DMS79 treated with DMSO at 0.1 percent for 48 hours (cell line): ENCODE measurements around the gene AP4E1.
"Not testable (repeated sequence)": the region's sequence is repeated elsewhere in the genome, so short reads cannot be mapped to it uniquely, and the experiment has no call there.

Experiments used
- DNase-seq: peaks from one replicate; lab custom pipeline; 2025; lab: John Stamatoyannopoulos, UW

Gene AP4E1

GRCh38 chr15:50950745-50951144 is 42.3 kb downstream of the AP4E1 start:
- DNase-seq = not testable (repeated sequence)

DNA sequence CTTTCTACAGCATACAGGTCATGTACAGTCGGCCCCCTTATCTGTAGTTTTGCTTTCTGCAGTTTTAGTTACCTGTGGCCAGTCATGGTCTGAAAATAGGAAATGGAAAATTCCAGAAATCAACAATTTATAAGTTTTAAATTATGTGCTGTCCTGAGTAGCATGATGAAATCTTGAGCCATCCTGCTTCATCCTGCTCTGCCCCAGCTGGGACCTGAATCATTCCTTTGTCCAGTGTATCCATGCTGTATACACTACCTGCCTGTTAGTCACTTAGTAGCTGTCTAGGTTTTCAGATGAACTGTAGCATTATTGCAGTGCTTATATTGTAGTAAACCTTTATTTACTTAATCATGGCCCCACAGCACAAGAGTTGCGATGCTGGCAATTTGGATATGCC is 44.8 kb downstream of the AP4E1 start:
- no peak for DNase-seq

- DNase-seq = not testable (repeated sequence)
Measured at GRCh38 chr15:50954837-50955236, 46.4 kb downstream of the AP4E1 start.

DNA sequence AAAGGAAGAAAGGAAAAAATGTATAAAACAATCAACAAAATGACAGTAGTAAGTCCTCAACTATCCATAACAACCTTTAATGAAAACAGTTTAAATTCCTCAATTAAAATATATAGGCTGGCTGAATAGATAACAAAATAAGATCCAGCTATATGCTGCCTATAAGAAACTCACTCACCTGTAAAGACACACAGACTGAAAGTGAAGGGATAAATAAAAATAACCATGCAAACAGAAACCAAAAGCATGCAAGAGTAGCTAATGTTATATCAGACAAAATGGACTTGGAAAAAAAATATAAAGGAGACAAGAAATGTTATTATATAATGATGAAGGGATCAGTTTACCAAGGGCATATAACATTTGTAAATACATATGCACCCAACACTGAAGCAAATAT is 51.2 kb downstream of the AP4E1 start:
- DNase-seq = no peak

- DNase-seq = no peak
Measured at GRCh38 chr15:50964075-50964474, 55.6 kb downstream of the AP4E1 start.

- no peak for DNase-seq
Measured at GRCh38 chr15:50968353-50968752, 59.9 kb downstream of the AP4E1 start.

DNA sequence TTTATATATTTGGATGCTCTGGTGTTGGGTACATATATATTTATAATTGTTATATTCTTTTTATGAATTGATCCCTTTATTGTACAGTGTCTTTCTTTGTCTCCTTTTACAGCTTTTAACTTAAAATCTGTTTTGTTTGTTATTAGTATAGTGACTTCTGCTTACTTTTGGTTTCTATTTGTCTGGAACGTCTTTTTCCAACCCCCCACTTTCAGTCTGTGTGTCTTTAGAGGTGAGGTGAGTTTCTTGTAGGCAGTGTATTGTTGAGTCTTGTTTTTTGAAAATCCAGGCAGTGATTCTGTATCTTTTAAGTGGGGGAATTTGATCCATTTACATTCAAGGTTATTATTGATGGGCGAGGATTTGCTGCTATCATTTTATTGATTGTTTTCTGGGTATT is 62.0 kb downstream of the AP4E1 start:
- no peak for DNase-seq

DNA sequence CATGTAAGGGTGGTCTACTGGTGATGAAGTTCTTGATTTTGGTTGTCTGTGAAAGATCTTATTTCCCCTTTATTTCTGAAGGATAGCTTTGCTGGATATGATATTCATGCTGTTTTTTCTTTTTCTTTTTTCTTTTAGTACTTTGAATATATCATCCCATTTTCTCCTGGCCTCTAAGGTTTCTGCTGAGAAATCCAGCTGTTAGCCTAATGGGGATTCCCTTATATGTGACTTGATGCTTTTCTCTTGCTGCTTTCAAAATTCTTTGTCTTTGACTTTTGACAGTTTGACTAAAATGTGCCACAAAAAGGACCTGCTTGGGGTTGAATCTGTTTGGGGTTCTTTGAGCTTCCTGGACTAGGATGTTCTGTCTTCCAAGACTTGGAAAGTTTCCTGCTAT is 62.6 kb downstream of the AP4E1 start:
- DNase-seq = no peak

DNA sequence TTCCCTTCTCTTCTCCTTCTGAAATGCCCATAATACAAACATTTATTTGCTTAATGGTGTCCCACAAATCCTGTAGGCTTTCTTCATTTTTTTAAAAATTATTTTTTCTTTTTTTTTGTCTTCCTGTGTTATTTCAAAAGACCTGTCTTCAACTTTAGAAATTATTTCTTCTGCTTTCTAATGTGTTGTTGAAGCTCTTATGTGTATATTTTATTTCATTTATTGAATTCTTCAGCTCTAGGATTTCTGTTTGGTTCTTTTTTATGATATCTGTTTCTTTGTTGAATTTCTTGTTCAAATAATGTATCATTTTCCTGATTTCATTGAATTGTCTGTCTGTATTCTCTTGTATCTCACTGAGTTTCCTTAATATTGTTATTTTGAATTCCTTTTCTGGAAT is 63.1 kb downstream of the AP4E1 start:
- no peak for DNase-seq

DNA sequence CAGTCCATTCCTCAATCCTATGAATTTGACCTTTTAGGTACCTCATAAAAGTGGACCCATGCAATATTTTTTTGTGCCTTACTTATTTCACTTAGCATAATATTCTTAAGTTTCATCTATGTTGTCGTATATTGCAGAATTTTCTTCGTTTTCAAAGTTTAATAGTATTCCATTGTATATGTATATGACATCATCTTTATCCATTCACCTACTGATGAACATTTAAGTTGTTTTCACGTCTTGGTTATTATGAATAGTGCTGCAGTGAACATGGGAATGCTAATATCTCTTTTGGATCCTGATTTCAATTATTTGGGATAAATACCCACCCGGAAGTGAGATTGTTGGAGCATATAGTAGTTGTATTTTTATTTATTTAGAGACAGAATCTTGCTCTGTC is 65.1 kb downstream of the AP4E1 start:
- DNase-seq = no peak

DNA sequence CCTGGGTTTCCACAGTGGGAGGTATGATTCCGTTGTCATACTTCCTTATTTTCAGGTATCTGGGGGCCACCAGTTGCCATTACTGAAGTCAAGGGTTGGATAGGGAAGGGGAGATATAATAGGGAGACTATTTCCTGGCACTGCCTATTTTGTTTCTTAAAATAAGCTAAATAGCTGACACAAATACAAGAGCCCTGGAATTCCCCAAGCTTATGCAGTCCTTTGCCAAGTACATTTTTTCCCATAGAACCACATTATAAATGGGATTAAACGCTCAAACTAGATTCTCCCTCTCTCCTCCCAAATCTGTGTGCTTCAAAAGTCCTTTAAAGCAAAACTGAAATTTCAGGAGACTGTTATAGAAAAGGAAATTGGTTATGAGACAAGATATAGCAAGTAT is 68.7 kb downstream of the AP4E1 start:
- DNase-seq = no peak

- DNase-seq = no peak
Measured at GRCh38 chr15:50978580-50978979, 70.1 kb downstream of the AP4E1 start.

- DNase-seq = no peak
Measured at GRCh38 chr15:50979041-50979440, 70.6 kb downstream of the AP4E1 start.

DNA sequence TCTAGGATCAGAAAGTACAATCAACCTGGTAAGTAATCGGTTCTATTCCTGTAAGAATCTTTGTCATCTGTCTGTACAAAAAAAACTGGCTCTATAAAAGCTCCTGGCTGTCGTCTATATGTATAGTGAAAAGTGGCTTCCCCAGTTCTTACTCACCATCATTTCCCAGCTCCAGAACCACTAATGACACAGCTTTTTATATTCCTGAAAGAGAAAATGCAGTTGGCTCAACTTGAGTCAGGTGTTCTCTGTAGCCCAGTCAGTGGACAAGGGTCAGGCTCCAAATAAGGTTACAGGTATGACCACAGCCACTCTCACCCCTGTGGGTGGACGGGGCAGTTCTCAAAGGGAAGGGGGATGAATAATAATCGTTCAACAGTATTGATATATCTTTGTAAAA is 85.1 kb downstream of the AP4E1 start:
- DNase-seq = no peak

GRCh38 chr15:50996641-50997040 is 88.2 kb downstream of the AP4E1 start:
- DNase-seq = no peak

DNA sequence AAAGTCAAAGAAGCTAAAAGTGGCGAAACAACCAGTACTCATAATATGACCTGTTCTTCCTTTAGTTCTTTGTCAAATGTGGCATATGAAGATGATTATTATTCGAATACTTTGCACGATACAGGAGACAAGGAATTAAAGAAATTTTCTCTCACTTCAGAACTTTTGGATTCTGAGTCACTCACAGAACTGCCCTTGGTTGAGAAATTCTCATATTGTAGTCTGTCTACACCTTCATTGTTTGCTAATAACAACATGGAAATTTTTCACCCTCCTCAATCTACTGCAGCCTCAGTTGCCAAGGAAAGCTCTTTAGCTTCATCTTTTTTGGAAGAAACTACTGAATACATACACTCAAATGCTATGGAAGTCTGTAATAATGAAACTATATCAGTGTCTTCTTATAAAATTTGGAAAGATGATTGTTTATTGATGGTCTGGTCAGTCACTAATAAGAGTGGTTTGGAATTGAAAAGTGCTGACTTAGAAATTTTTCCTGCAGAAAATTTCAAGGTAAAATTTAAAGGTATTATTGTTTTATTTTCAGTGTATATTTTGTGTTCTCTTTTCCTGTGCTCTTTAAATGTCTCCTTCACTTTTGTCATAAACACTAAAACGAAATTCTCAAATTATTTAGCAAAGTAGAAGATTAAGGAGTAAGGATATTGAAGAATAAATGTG is 89.0 kb downstream of the AP4E1 start:
- no peak for DNase-seq

- DNase-seq = no peak
Measured at GRCh38 chr15:51004103-51004551, 95.6 kb downstream of the AP4E1 start.

GRCh38 chr15:51006336-51006985 is 98.0 kb downstream of the AP4E1 start:
- no peak for DNase-seq

- DNase-seq = no peak
Measured at GRCh38 chr15:51007131-51007666, 98.7 kb downstream of the AP4E1 start.

DNA sequence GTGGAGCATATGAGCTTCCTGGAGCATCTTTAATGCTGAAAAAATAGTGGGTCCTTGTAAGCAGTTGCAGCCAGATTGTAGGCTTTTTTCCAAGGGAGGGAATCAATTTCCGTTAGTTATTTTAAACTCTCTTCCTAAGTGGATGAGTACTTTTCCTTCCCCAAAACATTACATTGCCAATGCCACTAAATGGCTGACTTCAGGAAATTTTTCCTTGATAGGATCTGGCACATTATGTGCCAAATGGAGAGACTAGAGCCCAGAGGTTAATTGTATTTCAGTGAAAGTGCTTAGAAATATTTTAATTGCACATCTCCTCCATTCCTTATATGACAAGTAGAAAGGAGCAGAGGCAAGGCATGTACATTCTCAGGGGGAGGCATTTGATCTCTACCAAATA is 102.7 kb downstream of the AP4E1 start:
- no peak for DNase-seq

GRCh38 chr15:51016615-51017014 is 108.1 kb downstream of the AP4E1 start:
- DNase-seq = no peak

- DNase-seq = no peak
Measured at GRCh38 chr15:51022206-51022605, 113.7 kb downstream of the AP4E1 start.

DNA sequence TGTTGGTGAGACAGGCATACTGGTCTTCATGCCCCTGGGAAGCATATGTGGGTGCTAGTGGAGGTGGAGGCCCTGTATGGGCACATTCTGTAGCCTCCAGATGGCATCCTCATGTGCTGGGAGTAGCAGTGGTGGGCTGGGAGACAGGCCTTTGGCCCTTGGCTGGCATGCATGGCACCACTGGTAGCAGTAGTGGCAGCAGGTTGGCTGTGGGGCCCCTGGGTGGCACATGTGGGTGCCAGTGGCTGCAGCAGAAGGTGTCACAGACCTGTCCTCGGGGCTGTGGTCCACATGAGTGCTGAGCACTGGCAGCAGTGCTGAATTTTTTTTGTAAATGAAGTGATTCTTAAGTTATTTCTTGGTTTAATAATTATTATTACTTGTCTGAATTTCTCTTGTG is 115.0 kb downstream of the AP4E1 start:
- DNase-seq = no peak
